HEK293 (cell line): ENCODE measurements around the gene YPEL4.

Source experiments
- CTCF ChIA-PET: fragments of 350-600 bp; formaldehyde crosslinking; extraction: SDS; loops from one replicate; lab custom pipeline; 2021; ENCODE audit warnings: antibody characterized with exemption; lab: Yijun Ruan, JAX
- POLR2A ChIA-PET: fragments of 300-600 bp; formaldehyde crosslinking; extraction: SDS; loops from one replicate; lab custom pipeline; 2020; ENCODE audit warnings: antibody characterized with exemption, inconsistent platforms; lab: Yijun Ruan, JAX
- H3K27ac ChIP-seq: fragments of 200-500 bp; sonication (Bioruptor generic); 2 replicates; pipeline ENCODE4 v1.5.1; 2014; ENCODE audit warnings: low read depth, low read length, control low read depth, inconsistent platforms; ENCODE audit errors: extremely low read depth
- H3K36me3 ChIP-seq, 2 experiments: fragments of 200-500 bp in 1 of 2; sonication (Bioruptor generic) in 1 of 2; 1 replicate in 1 of 2; 2 replicates in 1 of 2; pipeline ENCODE4 v1.5.1; 2014 to 2017; ENCODE audit warnings: inconsistent platforms in 2 of 2, low read length in 2 of 2; ENCODE audit not compliant: control insufficient read depth in 2 of 2, insufficient read depth in 1 of 2
- H3K4me1 ChIP-seq: fragments of 200-500 bp; sonication (Bioruptor generic); 2 replicates; pipeline ENCODE4 v1.5.1; 2014; ENCODE audit warnings: mild to moderate bottlenecking, low read length, inconsistent platforms; ENCODE audit not compliant: control insufficient read depth, insufficient read depth
- H3K4me3 ChIP-seq: 2 replicates; pipeline ENCODE4 v1.5.1; 2011; ENCODE audit warnings: low read depth, mild to moderate bottlenecking, control low read depth, low read length, moderate library complexity
- H3K9me3 ChIP-seq: fragments of 200-500 bp; sonication (Bioruptor generic); 2 replicates; pipeline ENCODE4 v1.5.1; 2014; ENCODE audit warnings: low read depth, low read length, inconsistent platforms; ENCODE audit not compliant: control insufficient read depth, insufficient read depth
- MEIS1 ChIP-seq: sonication (generic); formaldehyde crosslinking; IDR thresholded peaks from 2 replicates; pipeline ENCODE4 v1.8.1; 2022; ENCODE audit warnings: missing genetic modification reagents, mild to moderate bottlenecking, borderline replicate concordance
- SP2 ChIP-seq: fragments of 450-650 bp; formaldehyde crosslinking; IDR thresholded peaks from 2 replicates; pipeline ENCODE4 v1.5.1; 2016; ENCODE audit warnings: missing biosample characterization, missing genetic modification characterization
- SP3 ChIP-seq: fragments of 450-650 bp; formaldehyde crosslinking; IDR thresholded peaks from 2 replicates; pipeline ENCODE4 v1.5.1; 2016; ENCODE audit warnings: missing biosample characterization, missing genetic modification characterization
- ZBTB17 ChIP-seq: fragments of 450-650 bp; formaldehyde crosslinking; IDR thresholded peaks from 2 replicates; pipeline ENCODE4 v1.5.1; 2016; ENCODE audit warnings: missing biosample characterization, missing genetic modification characterization
- ZBTB8A ChIP-seq: fragments of 450-650 bp; formaldehyde crosslinking; IDR thresholded peaks from 2 replicates; pipeline ENCODE4 v1.5.1; 2016; ENCODE audit warnings: missing biosample characterization, missing genetic modification characterization
- ZNF133 ChIP-seq: fragments of 450-650 bp; formaldehyde crosslinking; IDR thresholded peaks from 2 replicates; pipeline ENCODE4 v1.5.1; 2016; ENCODE audit warnings: missing biosample characterization, missing genetic modification characterization
- ZNF16 ChIP-seq: fragments of 450-650 bp; formaldehyde crosslinking; IDR thresholded peaks from 2 replicates; pipeline ENCODE4 v1.5.1; 2016; ENCODE audit warnings: low read depth, missing biosample characterization, missing genetic modification characterization
- ZNF174 ChIP-seq: fragments of 450-650 bp; formaldehyde crosslinking; IDR thresholded peaks from 2 replicates; pipeline ENCODE4 v1.5.0; 2017; ENCODE audit warnings: missing biosample characterization, mild to moderate bottlenecking, missing genetic modification characterization
- ZNF175 ChIP-seq: fragments of 450-650 bp; formaldehyde crosslinking; IDR thresholded peaks from 2 replicates; pipeline ENCODE4 v1.5.1; 2016; ENCODE audit warnings: missing biosample characterization, missing genetic modification characterization
- ZNF239 ChIP-seq: fragments of 450-650 bp; formaldehyde crosslinking; IDR thresholded peaks from 2 replicates; pipeline ENCODE4 v1.5.1; 2016; ENCODE audit warnings: missing biosample characterization, missing genetic modification characterization
- ZNF341 ChIP-seq: fragments of 450-650 bp; formaldehyde crosslinking; IDR thresholded peaks from 2 replicates; pipeline ENCODE4; 2016; ENCODE audit warnings: low read depth, missing biosample characterization, missing genetic modification characterization
- ZNF350 ChIP-seq: fragments of 450-650 bp; formaldehyde crosslinking; IDR thresholded peaks from 2 replicates; pipeline ENCODE4 v1.5.0; 2017; ENCODE audit warnings: missing biosample characterization, mild to moderate bottlenecking, missing genetic modification characterization
- ZNF658 ChIP-seq: fragments of 450-650 bp; formaldehyde crosslinking; IDR thresholded peaks from 2 replicates; pipeline ENCODE4; 2016; ENCODE audit warnings: missing biosample characterization, missing genetic modification characterization
- ZNF776 ChIP-seq: fragments of 450-650 bp; formaldehyde crosslinking; IDR thresholded peaks from 2 replicates; pipeline ENCODE4 v1.5.0; 2017; ENCODE audit warnings: missing biosample characterization, missing genetic modification characterization, borderline replicate concordance
- ZNF791 ChIP-seq: fragments of 450-650 bp; formaldehyde crosslinking; IDR thresholded peaks from 2 replicates; pipeline ENCODE4 v1.5.1; 2016; ENCODE audit warnings: missing biosample characterization, missing genetic modification characterization
- ZXDB ChIP-seq: fragments of 450-650 bp; formaldehyde crosslinking; IDR thresholded peaks from 2 replicates; pipeline ENCODE4 v1.5.1; 2016; ENCODE audit warnings: missing biosample characterization, missing genetic modification characterization
- TF ChIP-seq, protein P1 (sequence below): fragments of 450-650 bp; formaldehyde crosslinking; IDR thresholded peaks from 2 replicates; pipeline ENCODE4 v1.5.1; 2016; ENCODE audit warnings: missing biosample characterization, missing genetic modification characterization
- TF ChIP-seq, protein P2 (sequence below): fragments of 450-650 bp; formaldehyde crosslinking; IDR thresholded peaks from 2 replicates; pipeline ENCODE4 v1.5.1; 2016; ENCODE audit warnings: missing biosample characterization, missing genetic modification characterization, borderline replicate concordance
- TF ChIP-seq, protein P3 (sequence below): fragments of 450-650 bp; formaldehyde crosslinking; IDR thresholded peaks from 2 replicates; pipeline ENCODE4 v1.5.1; 2016; ENCODE audit warnings: missing biosample characterization, missing genetic modification characterization
- TF ChIP-seq, protein P4 (sequence below): fragments of 450-650 bp; formaldehyde crosslinking; IDR thresholded peaks from 2 replicates; pipeline ENCODE4 v1.5.1; 2016; ENCODE audit warnings: missing biosample characterization, missing genetic modification characterization

Gene YPEL4

DNA sequence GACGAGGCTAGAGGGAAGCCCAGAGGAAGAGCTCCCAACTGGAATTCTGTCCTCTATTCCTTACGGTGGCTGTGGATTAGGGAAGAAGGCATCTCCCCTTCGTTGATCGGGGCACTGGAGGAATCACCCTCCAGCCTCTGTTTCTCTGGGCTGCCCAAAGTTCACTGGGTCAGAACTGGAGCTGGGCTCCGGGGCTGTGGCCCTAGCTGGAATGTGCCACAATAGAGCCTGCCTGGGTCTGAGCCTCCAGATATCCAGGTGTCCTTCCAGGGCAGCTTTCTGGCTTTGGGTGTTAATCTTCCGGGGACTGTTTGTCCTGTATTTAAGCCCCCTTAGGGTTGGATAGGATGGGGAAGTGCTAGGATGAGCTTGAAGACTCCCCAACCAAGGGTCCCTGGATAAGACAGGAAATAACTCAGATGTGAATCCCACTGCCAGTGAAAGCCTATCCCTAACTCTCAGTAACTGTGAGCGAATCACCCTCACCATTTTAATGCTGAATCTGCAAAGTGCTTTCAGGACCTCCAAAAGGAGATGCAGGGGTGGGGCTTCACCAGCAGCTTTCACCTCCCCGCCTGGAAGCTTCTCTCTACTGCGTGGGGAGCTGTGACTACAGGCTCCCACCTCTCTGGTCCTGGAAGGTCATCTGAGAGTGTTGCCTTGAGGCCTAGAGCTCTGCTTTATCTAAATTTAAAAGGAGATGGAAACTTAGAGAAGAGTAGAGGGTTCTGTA, 9.5 kb downstream of the YPEL4 start:
- no peaks in the 10 kb centered on the region for H3K36me3 ChIP-seq
- no peak overlapping the region for H3K27ac ChIP-seq
- H3K4me3 ChIP-seq = no peak overlapping the region
- TF ChIP-seq ZBTB8A (tag by site-specific recombination) = no peak
- ChIA-PET CTCF (interaction anchor here (0.6 to 8.6 kb wide), 21 partner anchors 9 to 346 kb away, joined by 3 to 183 read pairs (median 5); partner anchors contain the start of genes MED19, TIMM10, TMX2 and UBE2L6), POLR2A (interaction anchor here (0.6 to 1.4 kb wide), 11 partner anchors 8 to 295 kb away, joined by 3 to 6 read pairs (median 3); partner anchors contain the start of genes RTN4RL2, SLC43A1 and TIMM10)
- H3K9me3 ChIP-seq = no peaks in the 10 kb centered on the region
- no peaks in the 10 kb centered on the region; the same call in 1 of the 2 replicates for H3K4me1 ChIP-seq

DNA sequence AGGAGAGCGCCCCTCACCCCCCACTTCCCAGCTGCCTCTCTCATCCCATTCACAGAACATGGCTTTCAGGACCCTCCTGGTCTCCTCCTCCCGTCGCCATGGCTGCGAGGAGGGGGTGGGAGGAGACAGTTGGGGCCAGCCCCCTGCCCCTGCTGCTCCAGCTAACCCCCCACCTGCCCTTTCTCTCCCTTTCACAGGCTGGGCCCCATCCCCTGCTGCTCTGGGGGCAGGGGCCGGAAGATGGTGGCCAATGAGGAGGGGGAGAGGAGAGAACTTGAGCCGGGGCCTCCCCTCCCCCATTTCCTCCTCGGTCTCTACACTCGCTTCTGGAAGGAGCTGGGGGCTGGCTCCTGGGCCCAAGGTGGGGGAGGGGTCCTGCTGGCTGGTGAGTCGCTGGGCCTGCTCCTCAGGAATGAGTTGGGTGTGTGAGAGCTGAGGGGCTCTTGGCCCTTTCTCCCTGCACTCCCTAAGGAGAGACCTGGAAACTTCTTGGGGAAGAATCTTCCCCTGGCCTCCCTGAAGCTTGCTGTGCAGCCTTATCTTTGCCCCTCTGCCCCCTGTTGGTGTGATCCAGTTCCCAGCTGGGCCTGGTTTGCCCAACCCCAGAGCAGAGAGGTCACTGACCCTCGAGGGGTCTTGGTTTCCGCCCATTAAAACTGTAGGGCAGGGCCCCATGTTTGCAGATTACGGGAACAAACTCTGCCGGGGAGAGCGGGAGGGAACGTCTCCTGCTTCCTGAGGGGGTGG, 10.2 kb downstream of the YPEL4 start:
- H3K27ac ChIP-seq = no peak overlapping the region; the same call in 1 of the 2 replicates
- no peaks in the 10 kb centered on the region; the same call in 1 of the 2 replicates for H3K4me1 ChIP-seq
- no peaks in the 10 kb centered on the region for H3K9me3 ChIP-seq
- ChIA-PET CTCF (interaction anchor here (0.7 to 8.6 kb wide), 11 partner anchors 20 to 345 kb away, joined by 3 to 183 read pairs (median 5); partner anchors contain the start of genes MED19, TMX2 and UBE2L6), POLR2A (interaction anchor here (0.6 to 1.4 kb wide), 5 partner anchors 9 to 124 kb away, joined by 3 read pairs; partner anchors contain the start of genes SLC43A1, TIMM10 and YPEL4)
- peak overlapping the region; percentile 70 for H3K4me3 ChIP-seq
- no peaks in the 10 kb centered on the region for H3K36me3 ChIP-seq
- peak; percentile 59 for TF ChIP-seq SP2 (tag by site-specific recombination)
- peak; percentile 98 for TF ChIP-seq ZNF341
- TF ChIP-seq, protein P1, sequence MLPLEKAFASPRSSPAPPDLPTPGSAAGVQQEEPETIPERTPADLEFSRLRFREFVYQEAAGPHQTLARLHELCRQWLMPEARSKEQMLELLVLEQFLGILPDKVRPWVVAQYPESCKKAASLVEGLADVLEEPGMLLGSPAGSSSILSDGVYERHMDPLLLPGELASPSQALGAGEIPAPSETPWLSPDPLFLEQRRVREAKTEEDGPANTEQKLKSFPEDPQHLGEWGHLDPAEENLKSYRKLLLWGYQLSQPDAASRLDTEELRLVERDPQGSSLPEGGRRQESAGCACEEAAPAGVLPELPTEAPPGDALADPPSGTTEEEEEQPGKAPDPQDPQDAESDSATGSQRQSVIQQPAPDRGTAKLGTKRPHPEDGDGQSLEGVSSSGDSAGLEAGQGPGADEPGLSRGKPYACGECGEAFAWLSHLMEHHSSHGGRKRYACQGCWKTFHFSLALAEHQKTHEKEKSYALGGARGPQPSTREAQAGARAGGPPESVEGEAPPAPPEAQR (tag by site-specific recombination) = no peak
- TF ChIP-seq ZNF16 = no peak
- TF ChIP-seq ZNF175 (tag by site-specific recombination) = no peak
- TF ChIP-seq, protein P2, sequence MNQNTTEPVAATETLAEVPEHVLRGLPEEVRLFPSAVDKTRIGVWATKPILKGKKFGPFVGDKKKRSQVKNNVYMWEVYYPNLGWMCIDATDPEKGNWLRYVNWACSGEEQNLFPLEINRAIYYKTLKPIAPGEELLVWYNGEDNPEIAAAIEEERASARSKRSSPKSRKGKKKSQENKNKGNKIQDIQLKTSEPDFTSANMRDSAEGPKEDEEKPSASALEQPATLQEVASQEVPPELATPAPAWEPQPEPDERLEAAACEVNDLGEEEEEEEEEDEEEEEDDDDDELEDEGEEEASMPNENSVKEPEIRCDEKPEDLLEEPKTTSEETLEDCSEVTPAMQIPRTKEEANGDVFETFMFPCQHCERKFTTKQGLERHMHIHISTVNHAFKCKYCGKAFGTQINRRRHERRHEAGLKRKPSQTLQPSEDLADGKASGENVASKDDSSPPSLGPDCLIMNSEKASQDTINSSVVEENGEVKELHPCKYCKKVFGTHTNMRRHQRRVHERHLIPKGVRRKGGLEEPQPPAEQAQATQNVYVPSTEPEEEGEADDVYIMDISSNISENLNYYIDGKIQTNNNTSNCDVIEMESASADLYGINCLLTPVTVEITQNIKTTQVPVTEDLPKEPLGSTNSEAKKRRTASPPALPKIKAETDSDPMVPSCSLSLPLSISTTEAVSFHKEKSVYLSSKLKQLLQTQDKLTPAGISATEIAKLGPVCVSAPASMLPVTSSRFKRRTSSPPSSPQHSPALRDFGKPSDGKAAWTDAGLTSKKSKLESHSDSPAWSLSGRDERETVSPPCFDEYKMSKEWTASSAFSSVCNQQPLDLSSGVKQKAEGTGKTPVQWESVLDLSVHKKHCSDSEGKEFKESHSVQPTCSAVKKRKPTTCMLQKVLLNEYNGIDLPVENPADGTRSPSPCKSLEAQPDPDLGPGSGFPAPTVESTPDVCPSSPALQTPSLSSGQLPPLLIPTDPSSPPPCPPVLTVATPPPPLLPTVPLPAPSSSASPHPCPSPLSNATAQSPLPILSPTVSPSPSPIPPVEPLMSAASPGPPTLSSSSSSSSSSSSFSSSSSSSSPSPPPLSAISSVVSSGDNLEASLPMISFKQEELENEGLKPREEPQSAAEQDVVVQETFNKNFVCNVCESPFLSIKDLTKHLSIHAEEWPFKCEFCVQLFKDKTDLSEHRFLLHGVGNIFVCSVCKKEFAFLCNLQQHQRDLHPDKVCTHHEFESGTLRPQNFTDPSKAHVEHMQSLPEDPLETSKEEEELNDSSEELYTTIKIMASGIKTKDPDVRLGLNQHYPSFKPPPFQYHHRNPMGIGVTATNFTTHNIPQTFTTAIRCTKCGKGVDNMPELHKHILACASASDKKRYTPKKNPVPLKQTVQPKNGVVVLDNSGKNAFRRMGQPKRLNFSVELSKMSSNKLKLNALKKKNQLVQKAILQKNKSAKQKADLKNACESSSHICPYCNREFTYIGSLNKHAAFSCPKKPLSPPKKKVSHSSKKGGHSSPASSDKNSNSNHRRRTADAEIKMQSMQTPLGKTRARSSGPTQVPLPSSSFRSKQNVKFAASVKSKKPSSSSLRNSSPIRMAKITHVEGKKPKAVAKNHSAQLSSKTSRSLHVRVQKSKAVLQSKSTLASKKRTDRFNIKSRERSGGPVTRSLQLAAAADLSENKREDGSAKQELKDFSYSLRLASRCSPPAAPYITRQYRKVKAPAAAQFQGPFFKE (tag by site-specific recombination) = no peak
- no peak for TF ChIP-seq ZBTB17 (tag by site-specific recombination)
- no peak for TF ChIP-seq ZNF174 (tag by site-specific recombination)
- no peak for TF ChIP-seq ZNF350
- TF ChIP-seq ZNF239 (tag by site-specific recombination) = no peak
- TF ChIP-seq, protein P3, sequence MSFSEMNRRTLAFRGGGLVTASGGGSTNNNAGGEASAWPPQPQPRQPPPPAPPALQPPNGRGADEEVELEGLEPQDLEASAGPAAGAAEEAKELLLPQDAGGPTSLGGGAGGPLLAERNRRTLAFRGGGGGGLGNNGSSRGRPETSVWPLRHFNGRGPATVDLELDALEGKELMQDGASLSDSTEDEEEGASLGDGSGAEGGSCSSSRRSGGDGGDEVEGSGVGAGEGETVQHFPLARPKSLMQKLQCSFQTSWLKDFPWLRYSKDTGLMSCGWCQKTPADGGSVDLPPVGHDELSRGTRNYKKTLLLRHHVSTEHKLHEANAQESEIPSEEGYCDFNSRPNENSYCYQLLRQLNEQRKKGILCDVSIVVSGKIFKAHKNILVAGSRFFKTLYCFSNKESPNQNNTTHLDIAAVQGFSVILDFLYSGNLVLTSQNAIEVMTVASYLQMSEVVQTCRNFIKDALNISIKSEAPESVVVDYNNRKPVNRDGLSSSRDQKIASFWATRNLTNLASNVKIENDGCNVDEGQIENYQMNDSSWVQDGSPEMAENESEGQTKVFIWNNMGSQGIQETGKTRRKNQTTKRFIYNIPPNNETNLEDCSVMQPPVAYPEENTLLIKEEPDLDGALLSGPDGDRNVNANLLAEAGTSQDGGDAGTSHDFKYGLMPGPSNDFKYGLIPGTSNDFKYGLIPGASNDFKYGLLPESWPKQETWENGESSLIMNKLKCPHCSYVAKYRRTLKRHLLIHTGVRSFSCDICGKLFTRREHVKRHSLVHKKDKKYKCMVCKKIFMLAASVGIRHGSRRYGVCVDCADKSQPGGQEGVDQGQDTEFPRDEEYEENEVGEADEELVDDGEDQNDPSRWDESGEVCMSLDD (tag by site-specific recombination) = 0 out of 2 replicates have a peak, but pooled peaks have one; percentile 14
- TF ChIP-seq SP3 = peak; percentile 57; the same call in 1 of the 2 replicates
- TF ChIP-seq, protein P4, sequence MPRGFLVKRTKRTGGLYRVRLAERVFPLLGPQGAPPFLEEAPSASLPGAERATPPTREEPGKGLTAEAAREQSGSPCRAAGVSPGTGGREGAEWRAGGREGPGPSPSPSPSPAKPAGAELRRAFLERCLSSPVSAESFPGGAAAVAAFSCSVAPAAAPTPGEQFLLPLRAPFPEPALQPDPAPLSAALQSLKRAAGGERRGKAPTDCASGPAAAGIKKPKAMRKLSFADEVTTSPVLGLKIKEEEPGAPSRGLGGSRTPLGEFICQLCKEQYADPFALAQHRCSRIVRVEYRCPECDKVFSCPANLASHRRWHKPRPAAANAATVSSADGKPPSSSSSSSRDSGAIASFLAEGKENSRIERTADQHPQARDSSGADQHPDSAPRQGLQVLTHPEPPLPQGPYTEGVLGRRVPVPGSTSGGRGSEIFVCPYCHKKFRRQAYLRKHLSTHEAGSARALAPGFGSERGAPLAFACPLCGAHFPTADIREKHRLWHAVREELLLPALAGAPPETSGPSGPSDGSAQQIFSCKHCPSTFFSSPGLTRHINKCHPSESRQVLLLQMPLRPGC (tag by site-specific recombination) = no peak
- peak; percentile 48; the same call in 1 of the 2 replicates for TF ChIP-seq ZXDB (tag by site-specific recombination)
- TF ChIP-seq ZNF791 (tag by site-specific recombination) = no peak
- no peak for TF ChIP-seq ZNF776 (tag by site-specific recombination)
- no peak for TF ChIP-seq ZNF658
- TF ChIP-seq ZNF133 = no peak
- TF ChIP-seq MEIS1 (CRISPR knock-in tag) = no peak
